ENCODE results near the gene SSR1. TPM values are rescaled to one million over a fixed set of nuclear protein-coding genes. Genes with fewer than 3 reads are reported as not detected.

SSR1 gene
- total and polyA plus RNA-seq, 4 donors: 43.6 to 115 (median 79.9) TPM

GRCh38 chr6:7285416-7285815 is 27.6 kb downstream of the SSR1 start:
- WGBS: 96% methylated on average over 6 of the region's 6 CpGs
- Histone ChIP-seq H3K4me3 (ENCODE audit: low read depth in 1 of 3, low read length in 3 of 3) (no peak overlapping the region), H3K4me1 (ENCODE audit: control insufficient read depth in 4 of 4, insufficient read depth in 4 of 4, low read length in 3 of 4) (no peaks in the 10 kb centered on the region), H3K9ac (ENCODE audit: low read depth in 1 of 2, low read length in 2 of 2) (no peak overlapping the region), H3K27ac (ENCODE audit: low read depth in 1 of 2, low read length in 2 of 2) (no peak overlapping the region), H3K27me3 (ENCODE audit: control insufficient read depth in 4 of 4, insufficient read depth in 4 of 4, low read length in 3 of 4) (no peaks in the 10 kb centered on the region), H3K36me3 (ENCODE audit: control insufficient read depth in 4 of 4, insufficient read depth in 3 of 4, low read depth in 1 of 4, low read length in 3 of 4) (peaks cover 9 to 45% (median 38%) of the 10 kb centered on the region in 4 donors), H3K9me3 (ENCODE audit: control insufficient read depth in 4 of 4, low read length in 3 of 4) (no peaks in the 10 kb centered on the region)
- DNase-seq (ENCODE audit: low spot score): no peak
- no peak for TF ChIP-seq NR2F2 (IDR thresholded peaks at IDR 0.05)
- TF ChIP-seq EGR1 (IDR thresholded peaks at IDR 0.05; ENCODE audit: low read depth in 2 of 2): no peak
- no peak for TF ChIP-seq JUND (IDR thresholded peaks at IDR 0.05)
- no peak for TF ChIP-seq ZBTB33 (IDR thresholded peaks at IDR 0.05)
- no peak for TF ChIP-seq YY1 (IDR thresholded peaks at IDR 0.05)
- TF ChIP-seq SP1 (IDR thresholded peaks at IDR 0.05): no peak
- TF ChIP-seq REST (IDR thresholded peaks at IDR 0.05): no peak
- TF ChIP-seq HNF4A (conservative IDR thresholded peaks at IDR 0.05): no peak
- no peak for TF ChIP-seq RAD21 (IDR thresholded peaks at IDR 0.05)
- no peak for TF ChIP-seq HNF4G (IDR thresholded peaks at IDR 0.05)
- TF ChIP-seq MAX (IDR thresholded peaks at IDR 0.05): no peak
- no peak for TF ChIP-seq TAF1 (conservative IDR thresholded peaks at IDR 0.05)
- TF ChIP-seq FOXA2 (IDR thresholded peaks at IDR 0.05): no peak
- no peak for TF ChIP-seq CTCF (IDR thresholded peaks at IDR 0.05; ENCODE audit: low read depth, low read length, missing input control)
- TF ChIP-seq RXRA (IDR thresholded peaks at IDR 0.05): no peak
- no peak for TF ChIP-seq FOXA1 (IDR thresholded peaks at IDR 0.05)
- no peak for TF ChIP-seq ATF3 (IDR thresholded peaks at IDR 0.05)
- no peak for TF ChIP-seq GABPA (IDR thresholded peaks at IDR 0.05 in 1 of 2, conservative IDR thresholded peaks at IDR 0.05 in 1 of 2)

All from liver (tissue), 9 donors.